SK-N-SH treated with all-trans-retinoic acid at 6 μM for 48 hours (cell line): Measurements from ENCODE around the gene CD300LB.

Experiments used
- OSR1 ChIP-seq: fragments of 250-450 bp; sonication (Bioruptor Pico); IDR thresholded peaks from 2 replicates; pipeline ENCODE4 v1.8.0; 2022; ENCODE audit warnings: moderate library complexity, mild to moderate bottlenecking, inconsistent platforms
- PPARA ChIP-seq: fragments of 250-450 bp; sonication (Bioruptor Pico); IDR thresholded peaks from 2 replicates; pipeline ENCODE4 v1.5.0; 2020; ENCODE audit warnings: mild to moderate bottlenecking, borderline replicate concordance
- ZNF565 ChIP-seq: fragments of 450-650 bp; formaldehyde crosslinking; conservative IDR thresholded peaks from 2 replicates; pipeline ENCODE4 v1.5.0; 2020; ENCODE audit warnings: low read depth, mild to moderate bottlenecking, moderate library complexity
- TF ChIP-seq, protein P1 (sequence below): fragments of 250-450 bp; sonication (Bioruptor Pico); IDR thresholded peaks from 2 replicates; pipeline ENCODE4 v1.8.0; 2020; ENCODE audit warnings: mild to moderate bottlenecking, moderate library complexity, borderline replicate concordance
- TF ChIP-seq, protein P2 (sequence below): fragments of 250-450 bp; sonication (Bioruptor Pico); IDR thresholded peaks from 2 replicates; pipeline ENCODE4 v1.5.1; 2020; ENCODE audit warnings: low read depth, mild to moderate bottlenecking, moderate library complexity

DNA sequence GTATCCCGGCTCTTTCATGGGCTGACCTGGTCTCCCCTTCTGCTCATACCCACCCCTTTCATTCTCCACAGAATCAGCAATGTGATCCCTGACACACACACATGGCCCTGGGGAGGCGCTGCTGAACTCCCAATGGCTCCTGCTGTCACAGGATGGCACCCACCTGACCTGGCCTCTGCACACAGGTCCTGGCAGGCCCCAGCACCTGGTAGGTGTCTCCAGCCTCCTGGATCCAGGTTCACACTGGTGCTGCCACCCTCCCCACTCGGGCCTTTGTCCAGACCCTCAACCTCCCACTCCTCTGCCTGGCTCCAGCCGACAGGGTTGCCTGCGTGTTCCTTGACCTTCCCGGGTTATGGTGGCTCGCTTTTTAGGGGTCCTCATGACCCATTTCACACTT lies 16.0 kb upstream of the CD300LB start:
- TF ChIP-seq PPARA (CRISPR knock-in tag): no peak
- TF ChIP-seq, protein P1, sequence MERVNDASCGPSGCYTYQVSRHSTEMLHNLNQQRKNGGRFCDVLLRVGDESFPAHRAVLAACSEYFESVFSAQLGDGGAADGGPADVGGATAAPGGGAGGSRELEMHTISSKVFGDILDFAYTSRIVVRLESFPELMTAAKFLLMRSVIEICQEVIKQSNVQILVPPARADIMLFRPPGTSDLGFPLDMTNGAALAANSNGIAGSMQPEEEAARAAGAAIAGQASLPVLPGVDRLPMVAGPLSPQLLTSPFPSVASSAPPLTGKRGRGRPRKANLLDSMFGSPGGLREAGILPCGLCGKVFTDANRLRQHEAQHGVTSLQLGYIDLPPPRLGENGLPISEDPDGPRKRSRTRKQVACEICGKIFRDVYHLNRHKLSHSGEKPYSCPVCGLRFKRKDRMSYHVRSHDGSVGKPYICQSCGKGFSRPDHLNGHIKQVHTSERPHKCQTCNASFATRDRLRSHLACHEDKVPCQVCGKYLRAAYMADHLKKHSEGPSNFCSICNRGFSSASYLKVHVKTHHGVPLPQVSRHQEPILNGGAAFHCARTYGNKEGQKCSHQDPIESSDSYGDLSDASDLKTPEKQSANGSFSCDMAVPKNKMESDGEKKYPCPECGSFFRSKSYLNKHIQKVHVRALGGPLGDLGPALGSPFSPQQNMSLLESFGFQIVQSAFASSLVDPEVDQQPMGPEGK (CRISPR knock-in tag): no peak
- TF ChIP-seq, protein P2, sequence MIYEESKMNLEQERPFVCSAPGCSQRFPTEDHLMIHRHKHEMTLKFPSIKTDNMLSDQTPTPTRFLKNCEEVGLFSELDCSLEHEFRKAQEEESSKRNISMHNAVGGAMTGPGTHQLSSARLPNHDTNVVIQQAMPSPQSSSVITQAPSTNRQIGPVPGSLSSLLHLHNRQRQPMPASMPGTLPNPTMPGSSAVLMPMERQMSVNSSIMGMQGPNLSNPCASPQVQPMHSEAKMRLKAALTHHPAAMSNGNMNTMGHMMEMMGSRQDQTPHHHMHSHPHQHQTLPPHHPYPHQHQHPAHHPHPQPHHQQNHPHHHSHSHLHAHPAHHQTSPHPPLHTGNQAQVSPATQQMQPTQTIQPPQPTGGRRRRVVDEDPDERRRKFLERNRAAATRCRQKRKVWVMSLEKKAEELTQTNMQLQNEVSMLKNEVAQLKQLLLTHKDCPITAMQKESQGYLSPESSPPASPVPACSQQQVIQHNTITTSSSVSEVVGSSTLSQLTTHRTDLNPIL (CRISPR knock-in tag): no peak
- no peak for TF ChIP-seq OSR1 (CRISPR knock-in tag)
- no peak for TF ChIP-seq ZNF565 (CRISPR knock-in tag)
